Activated CD4-positive, alpha-beta T cell treated with anti-CD3 and anti-CD28 coated beads for 48 hours (primary cell): ENCODE data around the gene KCNIP1.
A peak's percentile ranks its signal among the peaks of the same experiment; 100 is the strongest.

Experiments used
- DNase-seq: peaks from one replicate; pipeline ENCODE4 v3.0.0-alpha.2; 2020

The KCNIP1 gene

GRCh38 chr5:170651604-170652277 lies 147.9 kb downstream of the KCNIP1 start:
- no peak for DNase-seq

- DNase-seq: no peak
Observed at GRCh38 chr5:170655476-170655875, 151.7 kb downstream of the KCNIP1 start.

GRCh38 chr5:170655920-170656319 lies 152.1 kb downstream of the KCNIP1 start:
- no peak for DNase-seq

GRCh38 chr5:170656346-170656745 lies 152.5 kb downstream of the KCNIP1 start:
- no peak for DNase-seq

GRCh38 chr5:170660531-170660930 lies 156.7 kb downstream of the KCNIP1 start:
- no peak for DNase-seq

GRCh38 chr5:170662966-170663365 lies 159.1 kb downstream of the KCNIP1 start:
- no peak for DNase-seq

GRCh38 chr5:170678811-170679210 lies 175.0 kb downstream of the KCNIP1 start:
- DNase-seq: no peak

GRCh38 chr5:170681013-170681433 lies 177.2 kb downstream of the KCNIP1 start:
- DNase-seq: peak; percentile 67

- DNase-seq: no peak
Observed at GRCh38 chr5:170691657-170692056, 187.8 kb downstream of the KCNIP1 start.

- DNase-seq: no peak
Observed at GRCh38 chr5:170693701-170694100, 189.9 kb downstream of the KCNIP1 start.

GRCh38 chr5:170694911-170695310 lies 191.1 kb downstream of the KCNIP1 start:
- no peak for DNase-seq

- no peak for DNase-seq
Observed at GRCh38 chr5:170697031-170697430, 193.2 kb downstream of the KCNIP1 start.

- no peak for DNase-seq
Observed at GRCh38 chr5:170700503-170700902, 196.7 kb downstream of the KCNIP1 start.

GRCh38 chr5:170701334-170701733 lies 197.5 kb downstream of the KCNIP1 start:
- no peak for DNase-seq

- no peak for DNase-seq
Observed at GRCh38 chr5:170704417-170705192, 200.8 kb downstream of the KCNIP1 start.

GRCh38 chr5:170709640-170710039 lies 205.8 kb downstream of the KCNIP1 start:
- no peak for DNase-seq

GRCh38 chr5:170711300-170711699 lies 207.5 kb downstream of the KCNIP1 start:
- DNase-seq: no peak

GRCh38 chr5:170715141-170715540 lies 211.3 kb downstream of the KCNIP1 start:
- no peak for DNase-seq

GRCh38 chr5:170716396-170716795 lies 212.6 kb downstream of the KCNIP1 start:
- no peak for DNase-seq

- no peak for DNase-seq
Observed at GRCh38 chr5:170719551-170719950, 215.7 kb downstream of the KCNIP1 start.

GRCh38 chr5:170720179-170720578 lies 216.4 kb downstream of the KCNIP1 start:
- no peak for DNase-seq

GRCh38 chr5:170720984-170721383 lies 217.2 kb downstream of the KCNIP1 start:
- DNase-seq: no peak

GRCh38 chr5:170721681-170722080 lies 217.9 kb downstream of the KCNIP1 start:
- DNase-seq: no peak

- DNase-seq: no peak
Observed at GRCh38 chr5:170722316-170722715, 218.5 kb downstream of the KCNIP1 start.

- DNase-seq: no peak
Observed at GRCh38 chr5:170731052-170731451, 227.2 kb downstream of the KCNIP1 start.
